Astrocyte of the hippocampus (primary cell): ENCODE results near the gene SCO2.

Experiments used
- DNase-seq: peaks from one replicate; pipeline ENCODE4 v3.0.0; 2011; ENCODE audit warnings: low read depth, low spot score

Gene SCO2

GRCh38 chr22:50525104-50525857, at the start of gene SCO2:
Gene SCO2, minus strand, starts transcription at chr22:50525598. Its CDS starts 1,187 bp downstream, at chr22:50524411.
- peak; percentile 99 for DNase-seq

- DNase-seq, result no peak
These were observed 49.0 kb upstream of the SCO2 start for GRCh38 chr22:50574383-50574755.

- no peak for DNase-seq
These were observed 48.3 kb upstream of the SCO2 start for GRCh38 chr22:50573491-50574382.

GRCh38 chr22:50572965-50573364, 47.6 kb upstream of the SCO2 start:
- no peak for DNase-seq

- DNase-seq, result no peak
These were observed 46.1 kb upstream of the SCO2 start for GRCh38 chr22:50571264-50572175.

- no peak for DNase-seq
These were observed 45.5 kb upstream of the SCO2 start for GRCh38 chr22:50570861-50571260.

GRCh38 chr22:50569896-50570535, 44.6 kb upstream of the SCO2 start:
- no peak for DNase-seq

- no peak for DNase-seq
These were observed 43.7 kb upstream of the SCO2 start for GRCh38 chr22:50569041-50569459.

GRCh38 chr22:50568626-50569025, 43.2 kb upstream of the SCO2 start:
- no peak for DNase-seq

- DNase-seq, result no peak
These were observed 42.4 kb upstream of the SCO2 start for GRCh38 chr22:50567721-50568252.

GRCh38 chr22:50564289-50564688, 38.9 kb upstream of the SCO2 start:
- no peak for DNase-seq

- DNase-seq, result no peak
These were observed 38.2 kb upstream of the SCO2 start for GRCh38 chr22:50563413-50564160.

GRCh38 chr22:50562523-50563412, 37.4 kb upstream of the SCO2 start, which contains the start of gene SYCE3:
Gene SYCE3, minus strand, starts transcription at chr22:50562919. Its CDS starts 6,514 bp downstream, at chr22:50556405.
- peak; percentile 97 for DNase-seq

- DNase-seq, result no peak
These were observed 36.3 kb upstream of the SCO2 start for GRCh38 chr22:50561401-50562358.

GRCh38 chr22:50560034-50560433, 34.6 kb upstream of the SCO2 start:
- no peak for DNase-seq

GRCh38 chr22:50556703-50557102, 31.3 kb upstream of the SCO2 start:
- no peak for DNase-seq

- no peak for DNase-seq
These were observed 27.9 kb upstream of the SCO2 start for GRCh38 chr22:50553310-50553709.
